ENCODE results near the gene GAL. TPM values are rescaled to one million over a fixed set of nuclear protein-coding genes. Genes with fewer than 3 reads are reported as not detected.

Gene GAL
- total RNA-seq, 4 donors from 2014 or later: 7.2 to 120 (median 29.8) TPM

DNA sequence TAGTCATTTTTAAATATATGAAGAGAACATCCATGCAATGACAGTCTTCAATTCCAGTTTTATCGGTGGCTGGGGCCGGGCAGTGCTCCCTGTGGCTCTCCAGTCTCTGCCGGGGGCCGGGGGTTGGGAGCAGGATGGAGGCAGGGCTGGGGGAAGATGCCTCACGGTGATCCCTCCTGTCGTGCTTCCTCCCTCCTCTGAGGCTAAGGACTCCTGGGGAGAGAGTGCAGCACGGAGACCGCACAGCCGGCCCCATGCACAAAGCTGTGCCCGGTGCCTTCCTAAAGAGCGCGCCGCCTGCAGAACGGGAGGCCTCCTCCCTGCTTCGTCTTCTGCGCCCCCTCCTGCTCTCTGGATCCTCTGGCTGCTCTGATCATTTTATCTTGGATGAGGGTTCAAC, 20.5 kb downstream of the GAL start:
- no peaks in the 10 kb centered on the region for H3K36me3 ChIP-seq
- H3K27ac ChIP-seq: no peak overlapping the region
- H3K9me3 ChIP-seq: no peaks in the 10 kb centered on the region
- TF ChIP-seq EP300 (IDR thresholded peaks at IDR 0.05) (no peak), POLR2A (IDR thresholded peaks at IDR 0.05) (no peak), POLR2AphosphoS5 (IDR thresholded peaks at IDR 0.05) (no peak)
- TF ChIP-seq, protein P1, sequence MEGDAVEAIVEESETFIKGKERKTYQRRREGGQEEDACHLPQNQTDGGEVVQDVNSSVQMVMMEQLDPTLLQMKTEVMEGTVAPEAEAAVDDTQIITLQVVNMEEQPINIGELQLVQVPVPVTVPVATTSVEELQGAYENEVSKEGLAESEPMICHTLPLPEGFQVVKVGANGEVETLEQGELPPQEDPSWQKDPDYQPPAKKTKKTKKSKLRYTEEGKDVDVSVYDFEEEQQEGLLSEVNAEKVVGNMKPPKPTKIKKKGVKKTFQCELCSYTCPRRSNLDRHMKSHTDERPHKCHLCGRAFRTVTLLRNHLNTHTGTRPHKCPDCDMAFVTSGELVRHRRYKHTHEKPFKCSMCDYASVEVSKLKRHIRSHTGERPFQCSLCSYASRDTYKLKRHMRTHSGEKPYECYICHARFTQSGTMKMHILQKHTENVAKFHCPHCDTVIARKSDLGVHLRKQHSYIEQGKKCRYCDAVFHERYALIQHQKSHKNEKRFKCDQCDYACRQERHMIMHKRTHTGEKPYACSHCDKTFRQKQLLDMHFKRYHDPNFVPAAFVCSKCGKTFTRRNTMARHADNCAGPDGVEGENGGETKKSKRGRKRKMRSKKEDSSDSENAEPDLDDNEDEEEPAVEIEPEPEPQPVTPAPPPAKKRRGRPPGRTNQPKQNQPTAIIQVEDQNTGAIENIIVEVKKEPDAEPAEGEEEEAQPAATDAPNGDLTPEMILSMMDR (IDR thresholded peaks at IDR 0.05): no peak
- 51% methylated on average over 16 of the region's 16 CpGs for WGBS
- H3K27me3 ChIP-seq: peaks cover 17% of the 10 kb centered on the region
- no peak for DNase-seq (ENCODE audit: low spot score in 2 of 2)
- no peaks in the 10 kb centered on the region for H3K4me1 ChIP-seq
- H3K4me3 ChIP-seq: no peak overlapping the region

- H3K4me3 ChIP-seq: no peak overlapping the region
- TF ChIP-seq EP300 (IDR thresholded peaks at IDR 0.05) (no peak), POLR2A (IDR thresholded peaks at IDR 0.05) (no peak), POLR2AphosphoS5 (IDR thresholded peaks at IDR 0.05) (no peak)
- TF ChIP-seq, protein P1 (IDR thresholded peaks at IDR 0.05): no peak
- no peak overlapping the region for H3K27ac ChIP-seq
- WGBS: 76% methylated on average over 7 of the region's 7 CpGs
- peaks cover 10% of the 10 kb centered on the region for H3K27me3 ChIP-seq
- no peak for DNase-seq (ENCODE audit: low spot score in 2 of 2)
- H3K36me3 ChIP-seq: no peaks in the 10 kb centered on the region
- H3K4me1 ChIP-seq: no peaks in the 10 kb centered on the region
- H3K9me3 ChIP-seq: no peaks in the 10 kb centered on the region
Measured at GRCh38 chr11:68707527-68707926, 23.2 kb downstream of the GAL start.

- H3K27me3 ChIP-seq: peaks cover 10% of the 10 kb centered on the region
- no peak overlapping the region for H3K4me3 ChIP-seq
- no peak overlapping the region for H3K27ac ChIP-seq
- H3K9me3 ChIP-seq: no peaks in the 10 kb centered on the region
- TF ChIP-seq POLR2A (IDR thresholded peaks at IDR 0.05) (no peak), POLR2AphosphoS5 (IDR thresholded peaks at IDR 0.05) (no peak), EP300 (IDR thresholded peaks at IDR 0.05) (no peak)
- TF ChIP-seq, protein P1 (IDR thresholded peaks at IDR 0.05): no peak
- WGBS: 93% methylated on average over 10 of the region's 12 CpGs
- H3K4me1 ChIP-seq: no peaks in the 10 kb centered on the region
- no peaks in the 10 kb centered on the region for H3K36me3 ChIP-seq
- no peak for DNase-seq (ENCODE audit: low spot score in 2 of 2)
Measured at GRCh38 chr11:68709062-68709461, 24.7 kb downstream of the GAL start.

- Histone ChIP-seq H3K27me3 (peaks cover 5% of the 10 kb centered on the region), H3K9me3 (no peaks in the 10 kb centered on the region), H3K27ac (no peak overlapping the region), H3K36me3 (no peaks in the 10 kb centered on the region), H3K4me1 (no peaks in the 10 kb centered on the region), H3K4me3 (no peak overlapping the region)
- WGBS: 77% methylated on average over 11 of the region's 11 CpGs
- TF ChIP-seq POLR2A (IDR thresholded peaks at IDR 0.05) (no peak), POLR2AphosphoS5 (IDR thresholded peaks at IDR 0.05) (no peak), EP300 (IDR thresholded peaks at IDR 0.05) (no peak)
- TF ChIP-seq, protein P1 (IDR thresholded peaks at IDR 0.05): no peak
- no peak for DNase-seq (ENCODE audit: low spot score in 2 of 2)
Measured at GRCh38 chr11:68710409-68710808, 26.1 kb downstream of the GAL start.

GRCh38 chr11:68711114-68711513, 26.8 kb downstream of the GAL start:
- Histone ChIP-seq H3K4me3 (no peak overlapping the region), H3K4me1 (no peaks in the 10 kb centered on the region), H3K27me3 (peaks cover 3% of the 10 kb centered on the region), H3K9me3 (no peaks in the 10 kb centered on the region), H3K36me3 (no peaks in the 10 kb centered on the region), H3K27ac (no peak overlapping the region)
- TF ChIP-seq, protein P1 (IDR thresholded peaks at IDR 0.05): no peak
- TF ChIP-seq POLR2AphosphoS5 (IDR thresholded peaks at IDR 0.05) (no peak), POLR2A (IDR thresholded peaks at IDR 0.05) (no peak), EP300 (IDR thresholded peaks at IDR 0.05) (no peak)
- DNase-seq (ENCODE audit: low spot score in 2 of 2): no peak
- 93% methylated on average over 8 of the region's 8 CpGs for WGBS

Data from suprapubic skin (tissue), 4 donors.